Measurements from ENCODE around the gene VPS37D. TPM values are rescaled to one million over a fixed set of nuclear protein-coding genes. Genes with fewer than 3 reads are reported as not detected.
"Not testable (repeated sequence)": the region's sequence is repeated elsewhere in the genome, so short reads cannot be mapped to it uniquely, and the experiment has no call there.

VPS37D gene
- total and polyA plus RNA-seq, 8 donors, result 0.89 to 10.1 (median 7.8) TPM

- peaks cover 18 to 87% of the 10 kb centered on the region in 2 donors for H3K27me3 ChIP-seq
- DNase-seq, result no peak
- no peaks in the 10 kb centered on the region for H3K9me3 ChIP-seq
- intact Hi-C loops (cut with DNase I), result no loop called here
- peaks cover 0 to 8% of the 10 kb centered on the region in 2 donors for H3K4me1 ChIP-seq
- no peak overlapping the region for H3K27ac ChIP-seq
- H3K4me3 ChIP-seq, result no peak overlapping the region
- no peak for TF ChIP-seq CTCF (IDR thresholded peaks at IDR 0.05)
- H3K36me3 ChIP-seq, result no peaks in the 10 kb centered on the region
- no peak for ATAC-seq
Measured at GRCh38 chr7:73650524-73650923, 17.1 kb upstream of the VPS37D start.

GRCh38 chr7:73652541-73652949 is 15.1 kb upstream of the VPS37D start:
- Histone ChIP-seq H3K4me1 (peaks cover 0 to 7% of the 10 kb centered on the region in 2 donors), H3K27ac (no peak overlapping the region), H3K27me3 (peaks cover 9 to 73% of the 10 kb centered on the region in 2 donors), H3K36me3 (no peaks in the 10 kb centered on the region), H3K9me3 (no peaks in the 10 kb centered on the region), H3K4me3 (no peak overlapping the region)
- DNase-seq (no peak), ATAC-seq (no peak)
- no peak for TF ChIP-seq CTCF (IDR thresholded peaks at IDR 0.05)
- intact Hi-C loops (cut with DNase I), result no loop called here

- H3K4me3 ChIP-seq; ATAC-seq; H3K4me1 ChIP-seq; DNase-seq; intact Hi-C loops (cut with DNase I); H3K9me3 ChIP-seq; H3K27ac ChIP-seq; H3K36me3 ChIP-seq: not testable (repeated sequence)
- H3K27me3 ChIP-seq, result peaks cover 0 to 45% of the 10 kb centered on the region in 2 donors
Measured at GRCh38 chr7:73655309-73655708, 12.3 kb upstream of the VPS37D start.

GRCh38 chr7:73659983-73660382 is 7.6 kb upstream of the VPS37D start:
- no peak overlapping the region for H3K27ac ChIP-seq
- intact Hi-C loops (cut with DNase I), result no loop called here
- peaks cover 0 to 8% of the 10 kb centered on the region in 2 donors for H3K9me3 ChIP-seq
- H3K36me3 ChIP-seq, result no peaks in the 10 kb centered on the region
- no peaks in the 10 kb centered on the region for H3K4me1 ChIP-seq
- H3K27me3 ChIP-seq, result peaks cover 0 to 21% of the 10 kb centered on the region in 2 donors
- DNase-seq (no peak), ATAC-seq (no peak)
- no peak for TF ChIP-seq CTCF (IDR thresholded peaks at IDR 0.05)
- H3K4me3 ChIP-seq, result no peak overlapping the region

GRCh38 chr7:73660594-73660993 is 7.0 kb upstream of the VPS37D start:
- H3K9me3 ChIP-seq; H3K36me3 ChIP-seq; DNase-seq; intact Hi-C loops (cut with DNase I); H3K4me3 ChIP-seq; H3K4me1 ChIP-seq; ATAC-seq; H3K27ac ChIP-seq: not testable (repeated sequence)
- peaks cover 0 to 27% of the 10 kb centered on the region in 2 donors for H3K27me3 ChIP-seq

- DNase-seq, result no peak
- intact Hi-C loops (cut with DNase I), result no loop called here
- TF ChIP-seq CTCF (IDR thresholded peaks at IDR 0.05), result no peak
- Histone ChIP-seq H3K27me3 (peaks cover 0 to 40% of the 10 kb centered on the region in 2 donors), H3K9me3 (peaks cover 0 to 8% of the 10 kb centered on the region in 2 donors), H3K4me3 (no peak overlapping the region), H3K27ac (no peak overlapping the region), H3K4me1 (peaks cover 0 to 9% of the 10 kb centered on the region in 2 donors), H3K36me3 (no peaks in the 10 kb centered on the region)
- ATAC-seq, result no peak
Measured at GRCh38 chr7:73663033-73663432, 4.6 kb upstream of the VPS37D start.
